Smooth muscle cell (in vitro differentiated cells): ENCODE results near the gene FNDC10. TPM values are rescaled to one million over a fixed set of nuclear protein-coding genes. Genes with fewer than 3 reads are reported as not detected.

ENCODE experiments used
- DNase-seq: peaks from one replicate; lab custom pipeline; 2025; ENCODE audit not compliant: unreplicated experiment; lab: John Stamatoyannopoulos, UW
- H2AFZ ChIP-seq: fragments of 200-600 bp; sonication (generic); 2 replicates; pipeline ENCODE4 v1.6.0; 2016; ENCODE audit warnings: antibody characterized with exemption, low read depth, mild to moderate bottlenecking
- H3F3A ChIP-seq: fragments of 200-600 bp; sonication (generic); 2 replicates; pipeline ENCODE4 v1.6.0; 2017; ENCODE audit warnings: antibody characterized with exemption, low read depth
- H3K27ac ChIP-seq: fragments of 200-600 bp; sonication (generic); 2 replicates; pipeline ENCODE4 v1.5.1; 2016; ENCODE audit warnings: low read depth, mild to moderate bottlenecking
- H3K27me3 ChIP-seq: fragments of 200-600 bp; sonication (generic); 2 replicates; pipeline ENCODE4 v1.6.1; 2016; ENCODE audit warnings: low read depth, mild to moderate bottlenecking
- H3K36me3 ChIP-seq: fragments of 200-600 bp; sonication (generic); 2 replicates; pipeline ENCODE4 v1.5.1; 2016; ENCODE audit warnings: low read depth
- H3K4me1 ChIP-seq: fragments of 200-600 bp; sonication (generic); 2 replicates; pipeline ENCODE4 v1.5.1; 2016; ENCODE audit warnings: low read depth
- H3K4me2 ChIP-seq: fragments of 200-600 bp; sonication (generic); 2 replicates; pipeline ENCODE4 v1.6.0; 2016; ENCODE audit warnings: mild to moderate bottlenecking
- H3K4me3 ChIP-seq: fragments of 200-600 bp; sonication (generic); 2 replicates; pipeline ENCODE4 v1.5.1; 2016; ENCODE audit warnings: mild to moderate bottlenecking
- H3K79me2 ChIP-seq: fragments of 200-600 bp; sonication (generic); 2 replicates; pipeline ENCODE4 v1.6.0; 2016; ENCODE audit warnings: low read depth, mild to moderate bottlenecking
- H3K9ac ChIP-seq: fragments of 200-600 bp; sonication (generic); 2 replicates; pipeline ENCODE4 v1.6.0; 2016; ENCODE audit warnings: low read depth
- H3K9me3 ChIP-seq: fragments of 200-600 bp; sonication (generic); replicated peaks from 2 replicates; pipeline ENCODE4 v1.5.1; 2016; ENCODE audit warnings: low read depth
- H4K20me1 ChIP-seq: fragments of 200-600 bp; sonication (generic); 2 replicates; pipeline ENCODE4 v1.6.0; 2016; ENCODE audit warnings: low read depth
- WGBS: methylation state at CpG from one replicate; pipeline ENCODE4 v1.1.7; 2016; ENCODE audit warnings: low lambda C conversion rate; 5-methylcytosine and 5-hydroxymethylcytosine counted together
- polyA plus RNA-seq: library from polyadenylated mRNA; unstranded; fragments of >200 nt; fragmentation: Nextera tagmentation; extraction: Ambion mirVana; gene quantifications from 2 replicates; pipeline ENCODE4 v1.2.1, GENCODE V29; 2016
- total RNA-seq: library from RNA; depleted of rRNA; stranded (reverse); fragments of >200 nt; gene quantifications from 2 replicates; pipeline ENCODE4 v1.2.3, GENCODE V29; 2014
- TF ChIP-seq, protein P1 (sequence below): fragments of 200-600 bp; sonication (generic); IDR thresholded peaks from 2 replicates; pipeline ENCODE4 v1.5.1; 2017; ENCODE audit warnings: borderline replicate concordance, mild to moderate bottlenecking, antibody characterized with exemption; ENCODE audit not compliant: insufficient read depth, poor library complexity, severe bottlenecking

The FNDC10 gene
- total and polyA plus RNA-seq, 2 experiments from 2014 or later, result 9.1 to 22.5 TPM

DNA sequence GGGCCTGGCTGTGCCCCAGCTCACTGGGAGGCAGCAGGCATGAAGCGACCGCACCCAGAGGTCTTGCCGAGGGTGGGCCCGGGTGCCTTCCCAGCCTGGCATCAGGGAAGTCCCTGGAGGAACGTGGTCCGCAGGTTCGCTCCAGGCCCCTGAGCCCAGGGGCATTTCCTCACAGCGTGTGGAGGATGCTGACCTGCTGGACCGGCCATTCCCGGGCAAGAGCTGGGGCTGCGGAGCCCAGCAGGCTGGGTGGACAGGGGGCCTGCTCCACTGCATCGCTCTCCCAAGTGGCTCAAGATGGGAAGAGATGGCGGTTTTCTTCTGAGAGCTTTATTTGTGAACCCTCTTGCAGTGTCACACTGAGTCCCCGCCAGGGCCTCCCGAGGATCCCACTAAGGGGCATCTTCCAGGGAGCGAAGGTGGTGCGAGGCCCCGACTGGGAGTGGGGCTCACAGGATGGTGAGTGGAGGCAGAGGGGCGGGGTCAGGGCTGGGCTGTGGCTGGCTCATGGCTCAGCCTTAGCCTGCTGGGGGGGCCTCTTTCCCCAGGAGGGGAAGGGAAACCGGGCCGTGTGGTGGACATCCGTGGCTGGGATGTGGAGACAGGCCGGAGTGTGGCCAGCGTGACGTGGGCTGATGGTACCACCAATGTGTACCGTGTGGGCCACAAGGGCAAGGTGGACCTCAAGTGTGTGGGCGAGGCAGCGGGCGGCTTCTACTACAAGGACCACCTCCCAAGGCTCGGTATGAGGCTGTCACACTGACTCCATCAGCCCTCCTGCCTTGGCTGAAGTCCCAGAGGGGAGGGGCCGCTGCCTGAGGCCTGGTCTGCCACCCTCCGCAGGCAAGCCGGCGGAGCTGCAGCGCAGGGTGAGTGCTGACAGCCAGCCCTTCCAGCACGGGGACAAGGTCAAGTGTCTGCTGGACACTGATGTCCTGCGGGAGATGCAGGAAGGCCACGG lies 24.8 kb upstream of the FNDC10 start:
- H3K27ac ChIP-seq, result no peak overlapping the region
- no peak overlapping the region for H3K9ac ChIP-seq
- H2AFZ ChIP-seq, result no peak overlapping the region
- H3K79me2 ChIP-seq, result peaks cover 1% of the 10 kb centered on the region
- H3K4me3 ChIP-seq, result no peak overlapping the region
- no peak for DNase-seq
- WGBS, result 81% methylated on average over 38 of the region's 38 CpGs
- TF ChIP-seq, protein P1, sequence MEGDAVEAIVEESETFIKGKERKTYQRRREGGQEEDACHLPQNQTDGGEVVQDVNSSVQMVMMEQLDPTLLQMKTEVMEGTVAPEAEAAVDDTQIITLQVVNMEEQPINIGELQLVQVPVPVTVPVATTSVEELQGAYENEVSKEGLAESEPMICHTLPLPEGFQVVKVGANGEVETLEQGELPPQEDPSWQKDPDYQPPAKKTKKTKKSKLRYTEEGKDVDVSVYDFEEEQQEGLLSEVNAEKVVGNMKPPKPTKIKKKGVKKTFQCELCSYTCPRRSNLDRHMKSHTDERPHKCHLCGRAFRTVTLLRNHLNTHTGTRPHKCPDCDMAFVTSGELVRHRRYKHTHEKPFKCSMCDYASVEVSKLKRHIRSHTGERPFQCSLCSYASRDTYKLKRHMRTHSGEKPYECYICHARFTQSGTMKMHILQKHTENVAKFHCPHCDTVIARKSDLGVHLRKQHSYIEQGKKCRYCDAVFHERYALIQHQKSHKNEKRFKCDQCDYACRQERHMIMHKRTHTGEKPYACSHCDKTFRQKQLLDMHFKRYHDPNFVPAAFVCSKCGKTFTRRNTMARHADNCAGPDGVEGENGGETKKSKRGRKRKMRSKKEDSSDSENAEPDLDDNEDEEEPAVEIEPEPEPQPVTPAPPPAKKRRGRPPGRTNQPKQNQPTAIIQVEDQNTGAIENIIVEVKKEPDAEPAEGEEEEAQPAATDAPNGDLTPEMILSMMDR, result no peak
- no peaks in the 10 kb centered on the region for H3K36me3 ChIP-seq
- H3K27me3 ChIP-seq, result no peaks in the 10 kb centered on the region
- peaks cover 3% of the 10 kb centered on the region for H3F3A ChIP-seq
- H3K4me1 ChIP-seq, result peaks cover 8% of the 10 kb centered on the region
- H3K9me3 ChIP-seq, result no peaks in the 10 kb centered on the region
- H4K20me1 ChIP-seq, result peaks cover 71% of the 10 kb centered on the region
- H3K4me2 ChIP-seq, result no peak overlapping the region

DNA sequence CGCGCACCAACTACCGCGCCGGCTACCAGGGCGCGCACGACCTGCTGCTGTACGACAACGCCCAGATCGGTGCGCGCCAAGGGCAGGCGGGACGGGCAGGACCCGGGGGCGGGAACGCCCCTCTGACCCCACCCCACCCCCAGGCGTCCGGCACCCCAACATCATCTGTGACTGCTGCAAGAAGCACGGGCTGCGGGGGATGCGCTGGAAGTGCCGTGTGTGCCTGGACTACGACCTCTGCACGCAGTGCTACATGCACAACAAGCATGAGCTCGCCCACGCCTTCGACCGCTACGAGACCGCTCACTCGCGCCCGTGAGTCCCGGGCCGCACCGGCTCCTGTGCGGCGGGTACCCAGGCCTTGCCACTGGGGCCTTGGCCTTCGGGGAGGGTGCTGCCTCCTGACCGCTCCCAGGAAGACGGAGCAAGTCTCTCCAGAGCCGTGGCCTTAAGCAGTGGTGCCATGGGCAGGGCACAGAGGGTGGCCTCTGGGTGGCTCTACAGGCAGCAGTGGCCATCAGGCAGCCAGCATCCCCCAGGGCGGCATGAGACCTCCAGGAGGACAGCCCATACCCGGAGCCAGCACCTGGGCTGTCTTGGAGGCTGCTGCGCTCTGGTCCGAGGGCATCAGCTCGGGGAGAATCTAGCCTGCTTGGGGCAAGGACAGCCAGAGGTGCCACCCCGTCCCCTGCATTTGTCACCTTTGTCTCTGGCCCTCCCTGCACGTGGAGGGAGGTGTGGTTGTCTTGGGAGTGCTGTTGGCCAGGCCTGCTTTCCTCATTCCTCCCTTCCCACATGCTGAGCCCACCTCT lies 23.9 kb upstream of the FNDC10 start:
- Histone ChIP-seq H3K9me3 (no peaks in the 10 kb centered on the region), H3K4me3 (no peak overlapping the region), H3K4me1 (peaks cover 8% of the 10 kb centered on the region), H3K27me3 (no peaks in the 10 kb centered on the region), H3K79me2 (peaks cover 7% of the 10 kb centered on the region), H3K9ac (no peak overlapping the region), H3K4me2 (no peak overlapping the region), H3K27ac (no peak overlapping the region), H4K20me1 (peaks cover 71% of the 10 kb centered on the region), H2AFZ (no peak overlapping the region), H3K36me3 (no peaks in the 10 kb centered on the region), H3F3A (peaks cover 3% of the 10 kb centered on the region)
- TF ChIP-seq, protein P1, result no peak
- no peak for DNase-seq
- WGBS, result 98% methylated on average over 26 of the region's 51 CpGs

DNA sequence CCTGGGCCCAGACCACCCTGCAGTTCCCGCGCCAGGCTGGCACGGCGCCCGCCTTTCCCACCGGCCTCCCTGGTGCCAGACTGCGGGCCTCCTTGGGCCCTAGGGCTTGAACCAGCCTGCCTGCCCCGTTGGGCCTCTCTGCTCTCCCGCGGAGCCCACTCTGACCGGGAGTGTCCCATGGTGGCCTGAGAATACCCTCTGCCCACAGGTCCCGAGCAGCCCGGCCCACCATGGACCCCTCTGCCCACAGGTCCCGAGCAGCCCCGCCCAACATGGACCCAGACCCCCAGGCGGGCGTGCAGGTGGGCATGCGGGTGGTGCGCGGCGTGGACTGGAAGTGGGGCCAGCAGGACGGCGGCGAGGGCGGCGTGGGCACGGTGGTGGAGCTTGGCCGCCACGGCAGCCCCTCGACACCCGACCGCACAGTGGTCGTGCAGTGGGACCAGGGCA lies 23.3 kb upstream of the FNDC10 start:
- H3K27ac ChIP-seq, result peak overlapping the region; percentile 27
- H3K4me1 ChIP-seq, result peaks cover 8% of the 10 kb centered on the region
- H3K4me2 ChIP-seq, result no peak overlapping the region
- H2AFZ ChIP-seq, result no peak overlapping the region
- H3K9ac ChIP-seq, result no peak overlapping the region
- peaks cover 72% of the 10 kb centered on the region for H4K20me1 ChIP-seq
- peaks cover 13% of the 10 kb centered on the region for H3K79me2 ChIP-seq
- TF ChIP-seq, protein P1, result no peak
- H3K4me3 ChIP-seq, result no peak overlapping the region
- no peaks in the 10 kb centered on the region for H3K9me3 ChIP-seq
- 94% methylated on average over 14 of the region's 33 CpGs for WGBS
- no peaks in the 10 kb centered on the region for H3K27me3 ChIP-seq
- peaks cover 3% of the 10 kb centered on the region for H3F3A ChIP-seq
- no peak for DNase-seq
- no peaks in the 10 kb centered on the region for H3K36me3 ChIP-seq
